Right lobe of liver (tissue), 6 donors: ENCODE results near the gene LRRC71. TPM values are rescaled to one million over a fixed set of nuclear protein-coding genes. Genes with fewer than 3 reads are reported as not detected.

Experiments
- ATAC-seq, 4 donors: fragments of 200-7000 bp; cut with Tn5 transposase; one replicate each; pipeline ENCODE4 v1.9.1; 2020; ENCODE audit warnings: mild to moderate bottlenecking in 4 of 4, moderate library complexity in 4 of 4
- DNase-seq, 3 donors: peaks; one replicate each; pipeline ENCODE4 v3.0.0-alpha.2; 2020
- H3K27ac ChIP-seq, 3 donors: fragments of 200-600 bp; one replicate each; pipeline ENCODE4 v1.8.0; 2022
- H3K27me3 ChIP-seq, 2 donors: fragments of 200-600 bp; one replicate each; pipeline ENCODE4 v1.8.0; 2022
- H3K36me3 ChIP-seq, 4 donors: fragments of 200-600 bp; sonication (generic) in 1 of 4; one replicate each; pipeline versions ENCODE4 v1.5.1 to v1.8.0; 2017 to 2022; ENCODE audit warnings: control low read depth in 1 of 4
- H3K4me1 ChIP-seq, 4 donors: fragments of 200-600 bp; sonication (generic) in 1 of 4; one replicate each; pipeline versions ENCODE4 v1.5.1 to v1.8.0; 2017 to 2022; ENCODE audit warnings: control low read depth in 1 of 4
- H3K4me3 ChIP-seq, 3 donors: fragments of 200-600 bp; one replicate each; pipeline ENCODE4 v1.8.0; 2022
- H3K9me3 ChIP-seq, 4 donors: fragments of 200-600 bp; sonication (generic) in 1 of 4; one replicate each; pipeline versions ENCODE4 v1.5.1 to v1.8.0; 2017 to 2022; ENCODE audit warnings: control low read depth in 1 of 4
- POLR2A ChIP-seq: fragments of 450-650 bp; IDR thresholded peaks from one replicate; pipeline ENCODE4 v1.6.1; 2017; ENCODE audit warnings: antibody characterized with exemption, mild to moderate bottlenecking
- WGBS: methylation state at CpG from one replicate; pipeline ENCODE4 v1.1.6; 2018; ENCODE audit warnings: low coverage, low lambda C conversion rate; ENCODE audit not compliant: insufficient coverage; ENCODE audit errors: missing lambda C conversion rate; 5-methylcytosine and 5-hydroxymethylcytosine counted together
- intact Hi-C, 2 donors: fragments of 100-400 bp; cut with DNase I; formaldehyde crosslinking; loops; one replicate each; pipeline versions ENCODE4 v1.11.2 to v1.14.1; 2022
- total RNA-seq, 6 experiments: library from RNA; depleted of rRNA in 2 of 6; stranded (reverse); fragments of >200 nt in 2 of 6; fragmentation: NEBNext Ultra II Directional in 3 of 6; extraction: Animal tissue kit (Norgen Biotek cat#: 25700) in 3 of 6; gene quantifications; one replicate each; pipeline versions ENCODE4 v1.1.0 to v1.2.4, GENCODE V29; 2016 to 2023
- TF ChIP-seq, protein P1 (sequence below), 4 donors: fragments of 200-600 bp in 3 of 4; fragments of 450-650 bp in 1 of 4; IDR thresholded peaks; one replicate each; pipeline versions ENCODE4 v1.5.1 to v1.8.0; 2016 to 2022; ENCODE audit warnings: antibody characterized with exemption in 4 of 4, mild to moderate bottlenecking in 2 of 4
- donor health status: DM: no; HTN: yes; CAD: no.
- donor health status: DM: no; HTN: no; CAD: no.
- donor health status: DM: no; HTN: no; CAD: no.
- donor health status: DM: no; HTN: yes; CAD: no.
- donor health status: DM: no; HTN: yes; CAD: no.

The LRRC71 gene
- total RNA-seq, 6 experiments from 2014 or later, result 0.12 to 0.20 TPM; not detected in 4

DNA sequence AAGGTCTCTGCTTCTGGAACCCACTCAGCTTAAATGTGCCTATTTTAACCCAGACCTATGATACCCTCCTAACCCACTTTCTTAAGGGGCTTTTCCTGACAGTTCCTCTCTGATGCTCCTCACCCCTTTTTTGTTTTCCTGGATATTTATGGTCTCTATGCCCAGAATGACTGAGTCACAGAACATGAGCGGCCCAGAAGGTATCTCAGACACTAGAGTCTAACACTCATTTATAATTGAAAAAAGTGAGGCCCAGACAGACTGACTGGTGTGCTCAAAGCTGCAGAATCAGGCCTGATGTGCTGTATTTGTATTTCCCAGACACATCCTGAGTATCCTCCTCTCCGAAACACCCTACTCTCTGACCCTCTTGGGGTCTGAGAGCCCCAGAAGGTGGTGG lies 44.0 kb downstream of the LRRC71 start:
- Histone ChIP-seq H3K27ac (no peak overlapping the region), H3K4me3 (no peak overlapping the region), H3K4me1 (no peaks in the 10 kb centered on the region), H3K36me3 (peaks cover 0 to 54% (median 11%) of the 10 kb centered on the region in 4 donors), H3K27me3 (no peaks in the 10 kb centered on the region), H3K9me3 (no peaks in the 10 kb centered on the region)
- intact Hi-C loops, result no loop called here
- ATAC-seq, result no peak
- TF ChIP-seq, protein P1, sequence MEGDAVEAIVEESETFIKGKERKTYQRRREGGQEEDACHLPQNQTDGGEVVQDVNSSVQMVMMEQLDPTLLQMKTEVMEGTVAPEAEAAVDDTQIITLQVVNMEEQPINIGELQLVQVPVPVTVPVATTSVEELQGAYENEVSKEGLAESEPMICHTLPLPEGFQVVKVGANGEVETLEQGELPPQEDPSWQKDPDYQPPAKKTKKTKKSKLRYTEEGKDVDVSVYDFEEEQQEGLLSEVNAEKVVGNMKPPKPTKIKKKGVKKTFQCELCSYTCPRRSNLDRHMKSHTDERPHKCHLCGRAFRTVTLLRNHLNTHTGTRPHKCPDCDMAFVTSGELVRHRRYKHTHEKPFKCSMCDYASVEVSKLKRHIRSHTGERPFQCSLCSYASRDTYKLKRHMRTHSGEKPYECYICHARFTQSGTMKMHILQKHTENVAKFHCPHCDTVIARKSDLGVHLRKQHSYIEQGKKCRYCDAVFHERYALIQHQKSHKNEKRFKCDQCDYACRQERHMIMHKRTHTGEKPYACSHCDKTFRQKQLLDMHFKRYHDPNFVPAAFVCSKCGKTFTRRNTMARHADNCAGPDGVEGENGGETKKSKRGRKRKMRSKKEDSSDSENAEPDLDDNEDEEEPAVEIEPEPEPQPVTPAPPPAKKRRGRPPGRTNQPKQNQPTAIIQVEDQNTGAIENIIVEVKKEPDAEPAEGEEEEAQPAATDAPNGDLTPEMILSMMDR (IDR thresholded peaks at IDR 0.05), result no peak
- no peak for TF ChIP-seq POLR2A
- no peak for DNase-seq
- 93% methylated on average over 2 of the region's 2 CpGs for WGBS

DNA sequence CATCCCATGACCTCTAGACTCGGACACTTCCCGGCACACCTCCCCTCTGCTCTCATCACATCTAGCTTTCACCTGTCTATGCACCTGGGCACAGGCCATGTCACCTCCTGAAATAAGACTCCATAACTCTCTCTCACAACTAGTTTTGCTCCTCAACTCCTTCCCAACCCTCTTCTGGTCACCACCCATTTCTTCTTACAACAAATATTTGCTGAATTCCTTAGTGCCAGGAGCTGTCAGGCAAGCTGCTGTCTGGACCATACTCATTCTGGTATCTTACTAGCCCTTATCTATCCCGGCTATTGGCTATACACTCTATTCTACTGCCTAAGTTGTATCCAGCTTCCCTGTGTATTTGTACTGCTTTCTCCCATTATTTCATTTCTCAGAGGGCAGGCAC lies 49.1 kb downstream of the LRRC71 start:
- 81% methylated on average over 3 of the region's 3 CpGs for whole genome bisulfite sequencing
- ATAC-seq, result no peak

GRCh38 chr1:156970017-156970416 lies 49.6 kb downstream of the LRRC71 start:
- intact Hi-C loops, result no loop called here
- peaks cover 0 to 60% (median 7%) of the 10 kb centered on the region in 4 donors for H3K36me3 ChIP-seq
- TF ChIP-seq POLR2A, result no peak
- TF ChIP-seq, protein P1 (IDR thresholded peaks at IDR 0.05), result peak in 2 of 4 donors; percentile 7 to 13
- ATAC-seq, result no peak
- H3K27me3 ChIP-seq, result no peaks in the 10 kb centered on the region
- WGBS, result 90% methylated on average over 3 of the region's 3 CpGs
- H3K4me1 ChIP-seq, result no peaks in the 10 kb centered on the region
- H3K4me3 ChIP-seq, result no peak overlapping the region
- H3K27ac ChIP-seq, result no peak overlapping the region
- no peak for DNase-seq
- H3K9me3 ChIP-seq, result no peaks in the 10 kb centered on the region

More for the DNA sequence above, 49.1 kb downstream of the LRRC71 start:
- H3K27me3 ChIP-seq, result no peaks in the 10 kb centered on the region
- peaks cover 0 to 55% (median 6%) of the 10 kb centered on the region in 4 donors for H3K36me3 ChIP-seq
- no peak overlapping the region for H3K27ac ChIP-seq
- TF ChIP-seq, protein P1 (IDR thresholded peaks at IDR 0.05), result no peak
- no peak for TF ChIP-seq POLR2A
- H3K9me3 ChIP-seq, result no peaks in the 10 kb centered on the region
- DNase-seq, result no peak
- no peaks in the 10 kb centered on the region for H3K4me1 ChIP-seq
- intact Hi-C loops, result no loop called here
- no peak overlapping the region for H3K4me3 ChIP-seq

DNA sequence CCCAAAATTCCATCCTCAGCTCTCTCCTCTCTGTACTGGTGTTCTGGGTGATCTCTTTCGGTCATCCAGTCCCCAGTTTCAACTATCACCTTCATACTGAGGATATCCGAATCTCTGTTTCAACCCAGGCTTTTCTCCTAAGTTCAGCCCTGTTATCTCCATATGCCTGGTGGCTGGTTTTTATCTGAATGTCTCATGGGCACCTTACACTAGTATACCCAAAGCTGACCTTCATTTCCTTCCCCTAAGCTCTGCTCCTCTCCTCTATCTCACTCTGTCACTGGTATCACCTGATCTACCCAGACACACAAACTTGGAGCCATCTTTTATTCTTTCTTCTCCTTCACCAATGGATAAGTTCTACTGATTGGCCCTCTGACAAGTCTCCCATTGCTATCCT lies 53.0 kb downstream of the LRRC71 start:
- Histone ChIP-seq H3K4me1 (no peaks in the 10 kb centered on the region), H3K27me3 (no peaks in the 10 kb centered on the region), H3K27ac (no peak overlapping the region), H3K9me3 (no peaks in the 10 kb centered on the region), H3K4me3 (no peak overlapping the region), H3K36me3 (peaks cover 7 to 59% (median 15%) of the 10 kb centered on the region in 4 donors)
- intact Hi-C loops, result no loop called here
- WGBS, result 94% methylated on average over 2 of the region's 2 CpGs
- ATAC-seq (no peak), DNase-seq (no peak)
- no peak for TF ChIP-seq POLR2A
- TF ChIP-seq, protein P1 (IDR thresholded peaks at IDR 0.05), result no peak

DNA sequence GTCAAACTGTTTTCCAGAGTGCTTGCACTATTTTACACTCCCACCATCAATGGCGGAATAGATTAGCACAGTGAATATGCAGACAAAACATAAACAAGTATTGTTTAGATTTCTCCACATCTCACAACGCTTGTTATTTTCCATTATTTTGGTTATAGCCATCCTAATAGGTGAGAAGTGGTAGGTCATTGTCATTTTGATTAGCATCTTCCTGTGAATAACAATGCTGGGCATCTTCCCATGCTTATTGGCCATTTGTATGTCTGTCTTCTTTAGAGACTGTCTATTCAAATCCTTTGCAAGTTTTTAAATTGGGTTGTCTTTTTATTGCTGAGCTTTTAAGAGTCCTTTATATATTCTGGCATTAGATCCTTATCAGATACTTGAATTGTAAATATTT lies 54.7 kb downstream of the LRRC71 start:
- TF ChIP-seq POLR2A, result no peak
- TF ChIP-seq, protein P1 (IDR thresholded peaks at IDR 0.05), result no peak
- H3K4me1 ChIP-seq, result no peaks in the 10 kb centered on the region
- 75% methylated on average over 2 of the region's 2 CpGs for whole genome bisulfite sequencing
- no peaks in the 10 kb centered on the region for H3K27me3 ChIP-seq
- H3K27ac ChIP-seq, result no peak overlapping the region
- DNase-seq (no peak), ATAC-seq (no peak)
- no peak overlapping the region for H3K4me3 ChIP-seq
- intact Hi-C loops, result no loop called here
- H3K9me3 ChIP-seq, result no peaks in the 10 kb centered on the region
- H3K36me3 ChIP-seq, result peaks cover 7 to 59% (median 16%) of the 10 kb centered on the region in 4 donors
